CD4-positive, alpha-beta T cell treated with Interleukin-17A for 1 hour (primary cell): ENCODE results near the gene FTO.

Experiments used
- DNase-seq: peaks from one replicate; pipeline ENCODE4 v3.0.0-alpha.2; 2020

Gene FTO

DNA sequence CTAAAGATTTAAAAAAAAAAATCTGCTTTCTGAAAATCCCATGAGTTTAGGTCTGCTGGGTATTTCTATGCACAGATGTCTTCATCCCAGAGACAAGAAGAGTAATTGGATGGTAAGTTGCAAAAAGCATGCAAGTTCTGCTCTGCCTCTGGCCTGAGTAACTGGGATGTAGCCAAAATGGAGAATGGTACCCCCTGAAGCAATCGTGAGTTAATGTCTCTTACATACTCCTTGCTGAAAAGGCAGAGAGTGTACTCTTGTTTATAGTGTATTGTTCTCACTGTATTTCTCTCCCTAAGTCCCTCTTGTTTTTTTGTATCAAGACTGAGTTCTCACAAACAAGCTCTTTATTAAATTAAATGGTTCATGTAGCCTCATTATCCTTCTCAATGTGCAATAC lies 323.6 kb downstream of the FTO start:
- DNase-seq, result no peak

DNA sequence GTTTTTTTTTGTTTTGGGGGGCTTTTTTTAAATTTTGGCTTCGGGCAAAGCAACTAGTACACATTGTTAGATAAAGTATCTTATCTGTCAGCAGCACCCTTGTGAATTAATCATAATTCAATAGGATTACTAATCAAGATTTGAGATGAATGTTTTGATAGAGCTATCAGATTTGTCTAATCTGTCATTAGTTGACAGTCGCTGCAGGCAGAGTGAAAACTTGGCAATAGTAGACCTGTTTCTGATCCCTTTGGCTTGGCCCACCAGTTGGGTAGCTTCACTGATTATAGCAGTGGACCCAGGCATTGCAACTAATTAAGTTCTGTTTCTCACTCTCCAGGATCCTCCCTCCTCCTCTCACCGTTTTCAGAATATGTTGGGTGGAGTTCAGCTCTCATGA lies 324.0 kb downstream of the FTO start:
- no peak for DNase-seq

- DNase-seq, result no peak
These were observed 326.5 kb downstream of the FTO start for GRCh38 chr16:54030451-54030850.

DNA sequence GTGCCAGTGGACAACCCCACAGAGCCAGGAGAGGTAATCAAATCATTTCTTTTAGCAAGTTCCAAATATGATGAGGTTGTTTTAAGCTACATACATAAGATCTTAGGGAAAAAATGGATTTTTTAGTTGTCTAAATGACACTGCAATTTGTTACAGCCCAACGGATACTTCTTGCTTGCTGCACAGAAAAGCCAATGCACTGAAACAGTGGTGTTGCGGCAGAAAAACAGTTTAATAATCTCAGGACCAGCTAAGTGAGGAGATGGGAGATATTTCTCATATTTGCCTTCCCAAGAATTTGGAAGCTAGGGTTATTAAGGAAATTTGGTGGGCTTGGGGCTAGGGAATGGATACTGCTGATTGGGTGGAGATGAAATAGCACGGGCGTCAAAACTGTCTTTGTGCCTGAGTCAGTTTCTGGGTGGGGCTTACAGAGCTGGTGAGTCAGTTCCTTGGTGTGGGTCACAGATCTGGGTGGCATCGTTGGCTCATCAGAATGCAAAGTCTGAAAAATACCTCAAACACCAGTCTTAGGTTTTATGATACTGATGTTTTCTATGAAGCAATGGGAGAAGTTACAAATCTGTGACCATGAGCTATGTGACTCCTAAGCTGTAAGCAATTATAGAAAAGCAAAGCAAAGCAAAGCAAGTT lies 327.3 kb downstream of the FTO start:
- no peak for DNase-seq

- no peak for DNase-seq
These were observed 329.8 kb downstream of the FTO start for GRCh38 chr16:54033747-54034146.

DNA sequence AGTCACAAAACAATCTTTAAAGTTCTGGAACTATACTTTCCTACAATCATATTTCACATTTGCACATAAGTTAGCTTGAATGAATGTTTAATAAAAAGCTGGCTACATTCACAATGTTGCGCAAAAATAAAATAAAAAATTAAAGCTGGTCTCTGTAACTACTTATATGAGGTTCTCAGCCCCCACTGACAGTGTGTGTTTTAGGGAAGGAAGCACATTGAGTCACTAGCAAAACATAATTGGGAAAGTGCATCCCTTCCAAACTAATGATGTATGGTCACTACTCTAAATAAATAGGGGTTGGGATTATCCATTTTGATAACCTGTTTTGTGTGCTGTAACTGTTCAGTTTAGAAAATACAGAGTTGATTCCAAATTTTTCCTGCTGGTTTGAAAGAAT lies 330.7 kb downstream of the FTO start:
- no peak for DNase-seq

- no peak for DNase-seq
These were observed 336.5 kb downstream of the FTO start for GRCh38 chr16:54040480-54040879.

DNA sequence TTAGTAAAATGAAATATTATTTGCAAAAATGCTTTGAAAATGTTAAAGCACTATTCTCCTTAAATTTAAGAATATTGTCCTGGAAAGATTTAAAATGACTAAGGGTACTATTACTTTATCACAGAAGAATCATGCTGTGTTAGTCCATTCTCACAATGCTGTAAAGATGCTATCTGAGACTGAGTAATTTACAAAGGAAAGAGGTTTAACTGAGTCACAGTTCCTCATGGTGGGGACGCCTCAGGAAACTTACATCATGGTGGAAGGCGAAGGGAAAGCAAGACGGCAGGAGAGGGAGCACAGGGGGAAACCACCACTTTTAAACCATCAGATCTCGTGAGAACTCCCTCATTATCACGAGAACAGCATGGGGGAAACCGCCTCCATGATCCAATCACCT lies 337.0 kb downstream of the FTO start:
- no peak for DNase-seq

- DNase-seq, result no peak
These were observed 344.9 kb downstream of the FTO start for GRCh38 chr16:54048586-54049495.

DNA sequence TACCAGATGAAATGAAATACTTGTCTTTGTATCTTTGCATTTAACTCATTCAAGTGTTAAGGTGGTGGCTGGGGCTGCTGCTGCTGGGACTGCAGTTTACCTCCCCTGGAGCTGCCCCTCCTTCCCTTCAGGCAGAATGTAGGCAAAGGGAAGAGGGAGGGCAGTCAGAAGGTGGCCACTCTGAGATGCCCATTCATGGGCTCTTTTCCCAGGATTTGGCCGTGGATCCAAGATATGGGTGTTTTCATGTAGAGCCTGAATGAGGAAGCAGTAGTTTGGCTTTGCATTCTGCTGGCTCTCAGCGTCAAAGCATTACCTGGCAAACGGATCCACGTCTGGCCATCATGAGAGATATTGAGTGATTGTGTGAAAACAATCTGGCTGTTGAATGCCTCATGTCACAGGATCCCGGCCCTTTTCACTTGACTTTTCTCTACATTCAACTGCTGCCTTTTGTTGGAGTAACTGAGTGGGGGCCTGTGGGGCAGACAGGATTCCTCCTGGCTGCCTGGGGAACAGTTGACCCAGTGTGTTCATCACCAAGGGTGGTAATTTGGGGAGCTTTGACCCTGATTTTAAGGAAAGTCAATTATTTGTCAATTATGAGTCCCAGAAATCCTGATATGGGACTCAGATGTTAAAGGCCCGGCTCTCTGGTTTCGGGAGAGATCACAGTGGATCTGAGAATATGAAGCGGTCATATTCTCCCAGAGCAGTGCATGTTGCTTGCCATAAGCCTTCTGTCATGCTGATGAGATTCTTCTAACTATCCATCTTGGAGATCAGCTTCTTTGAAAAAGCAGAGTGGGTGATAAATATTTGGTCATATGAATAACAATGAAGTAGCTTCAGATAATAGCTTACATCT lies 345.9 kb downstream of the FTO start:
- no peak for DNase-seq

DNA sequence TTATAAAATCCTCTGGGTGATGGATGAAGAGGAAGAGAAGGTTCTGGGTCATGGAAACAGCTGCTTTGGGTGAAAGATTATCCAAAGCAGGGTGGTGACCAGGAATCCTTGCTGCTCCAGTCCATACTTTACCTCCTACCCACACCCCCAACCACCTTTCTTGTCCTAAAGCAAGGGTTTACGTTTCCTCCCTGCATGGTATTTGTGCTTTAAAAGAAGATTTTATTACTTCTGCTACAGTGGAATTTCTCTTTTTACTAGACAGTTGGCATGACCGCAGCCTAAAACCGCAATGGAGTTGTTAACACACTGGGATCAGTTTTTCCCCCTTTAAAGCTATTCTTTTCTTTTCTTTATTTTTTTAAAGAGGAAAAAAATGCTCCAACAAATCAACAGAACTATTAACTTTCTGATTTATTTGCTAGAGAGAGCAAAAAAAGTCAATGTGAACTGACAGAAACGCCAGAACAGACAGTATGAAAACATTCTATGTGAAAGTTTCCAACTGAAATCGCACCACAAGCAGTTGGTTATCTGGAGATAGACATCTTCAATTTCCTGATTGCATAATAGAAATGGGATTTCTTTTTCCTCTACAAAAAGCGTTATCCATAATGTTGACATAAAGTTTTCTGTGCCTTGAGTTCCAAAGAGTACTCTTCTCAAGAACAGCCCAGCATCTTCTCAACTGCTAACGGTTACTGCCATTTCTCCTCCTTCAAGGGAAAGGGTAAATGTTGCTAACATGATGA lies 346.7 kb downstream of the FTO start:
- DNase-seq, result no peak

GRCh38 chr16:54051821-54052220 lies 347.9 kb downstream of the FTO start:
- no peak for DNase-seq

DNA sequence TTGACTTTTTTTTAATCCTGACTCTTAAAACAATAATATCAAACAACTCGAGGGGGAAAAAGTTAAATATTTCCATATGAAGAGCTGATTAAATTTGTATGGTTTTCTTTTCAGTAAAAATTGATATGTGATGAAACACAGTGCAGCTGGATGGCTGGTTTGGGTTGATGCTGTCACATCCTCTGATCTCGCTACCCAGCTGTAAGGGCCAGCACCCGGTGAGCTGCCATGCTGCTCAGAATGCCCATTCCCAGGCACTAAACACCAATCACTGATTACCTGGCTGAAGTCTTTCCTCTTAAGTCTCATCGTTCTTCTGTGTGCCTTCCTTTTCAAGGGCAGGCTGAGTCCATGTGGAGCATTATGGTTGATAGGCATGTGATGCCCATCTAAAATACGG lies 348.3 kb downstream of the FTO start:
- no peak for DNase-seq

GRCh38 chr16:54053891-54054820 lies 350.2 kb downstream of the FTO start:
- DNase-seq, result no peak

GRCh38 chr16:54055191-54055590 lies 351.2 kb downstream of the FTO start:
- DNase-seq, result no peak

DNA sequence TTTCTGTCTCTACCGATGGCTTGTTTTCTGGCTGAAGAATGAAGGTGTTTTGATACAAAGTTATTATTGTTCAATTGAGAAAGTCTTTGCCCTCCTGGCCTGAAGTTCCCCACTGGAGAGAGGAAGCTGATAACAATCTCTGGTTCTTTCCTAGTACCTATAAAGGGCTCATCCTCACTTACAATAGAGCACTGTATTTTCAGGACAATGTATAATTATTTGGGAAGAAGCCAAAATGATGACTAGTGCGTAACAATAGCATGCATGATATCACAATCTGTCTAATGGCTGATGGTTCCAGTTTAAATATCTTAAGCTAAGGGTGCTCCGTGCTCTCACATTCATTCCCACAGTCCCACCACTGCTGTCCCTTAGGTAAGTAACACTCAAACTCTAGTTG lies 351.9 kb downstream of the FTO start:
- no peak for DNase-seq

DNA sequence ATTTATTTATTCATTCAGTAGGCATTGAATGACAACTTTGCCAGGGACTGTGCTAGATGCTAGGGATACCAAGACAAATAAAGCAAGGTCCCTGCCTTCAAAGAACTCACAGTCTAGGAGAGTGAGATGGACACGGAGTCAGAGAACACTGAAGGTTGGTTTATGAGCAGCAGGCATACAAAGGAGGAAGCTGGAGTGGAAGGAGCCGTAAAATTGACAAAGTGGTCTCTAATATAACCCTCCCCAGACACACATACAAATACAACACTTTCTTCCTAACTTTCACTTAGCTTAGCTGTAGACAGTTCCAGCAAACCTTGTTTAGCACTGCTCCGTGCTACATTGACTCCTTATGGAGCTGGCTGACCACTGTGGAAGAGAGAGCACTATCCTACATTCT lies 353.0 kb downstream of the FTO start:
- no peak for DNase-seq

DNA sequence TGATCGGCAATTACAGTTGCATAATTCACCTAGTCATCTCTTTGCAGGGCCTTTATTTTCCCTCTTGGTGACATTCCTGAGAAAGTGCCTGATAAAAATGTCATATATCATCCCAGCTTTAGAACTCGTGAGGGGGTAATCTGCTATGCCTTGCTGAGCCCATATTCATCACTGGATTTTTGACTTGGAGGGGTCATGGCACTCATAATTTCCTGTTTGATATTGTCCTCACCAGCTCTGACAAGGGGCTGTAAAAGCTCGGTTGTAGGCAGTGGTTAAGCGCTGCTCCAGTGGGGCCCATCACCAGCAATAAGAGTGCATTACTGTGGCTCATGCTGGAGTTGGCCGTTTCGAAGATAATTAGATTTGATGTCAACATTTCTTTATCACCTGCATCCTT lies 355.4 kb downstream of the FTO start:
- no peak for DNase-seq

DNA sequence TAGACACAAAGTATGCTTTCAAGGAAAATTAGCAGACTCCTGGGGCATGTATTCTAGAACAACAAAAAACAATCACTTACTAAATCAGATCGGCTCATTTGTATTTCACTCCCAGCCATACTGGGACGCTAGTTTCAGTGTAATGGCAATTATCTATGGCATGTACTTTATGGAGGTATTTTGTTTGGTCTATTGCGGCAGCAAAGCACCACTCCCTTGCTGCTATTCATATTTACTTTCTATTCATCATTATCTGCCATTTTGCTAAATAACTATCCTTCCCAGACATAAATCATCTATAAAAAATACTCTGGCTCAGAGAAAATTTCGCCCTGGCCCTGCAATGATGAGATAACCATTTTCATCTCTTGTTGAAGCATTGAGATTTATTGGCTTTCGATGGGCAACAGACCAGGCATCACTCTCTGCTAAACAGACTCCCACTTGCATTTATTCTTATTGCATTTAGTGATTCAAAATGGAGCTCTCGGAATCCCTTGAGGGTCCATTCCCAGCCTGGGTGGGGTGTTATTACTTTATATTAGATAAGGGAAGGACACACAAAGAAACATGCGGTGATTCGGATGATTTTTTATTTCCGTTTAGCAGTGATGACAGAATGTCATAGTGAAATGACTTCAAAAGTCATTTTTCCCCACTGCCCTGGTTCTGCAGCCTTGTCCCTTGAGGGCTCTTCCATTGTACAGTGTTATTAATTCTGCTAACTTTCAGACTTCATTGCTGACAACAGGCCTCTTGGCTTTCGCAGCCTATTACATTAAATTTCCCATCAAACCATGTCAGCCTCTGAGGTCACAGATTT lies 356.9 kb downstream of the FTO start:
- DNase-seq, result no peak

- DNase-seq, result no peak
These were observed 357.5 kb downstream of the FTO start for GRCh38 chr16:54061454-54061853.
